IMR-90 (cell line): ENCODE results near the gene ATP5PO. TPM values are rescaled to one million over a fixed set of nuclear protein-coding genes. Genes with fewer than 3 reads are reported as not detected.

Source experiments
- ATAC-seq: fragments of 200-7000 bp; cut with Tn5 transposase; 2 replicates; pipeline ENCODE4 v1.9.1; 2020; ENCODE audit warnings: low read depth, mild to moderate bottlenecking, moderate library complexity
- BruUV-seq: library from RNA; stranded (reverse); fragments of 400-500 nt; replicated peaks from 2 replicates; lab custom pipeline; 2021; lab: Mats Ljungman, UMichigan
- CTCF ChIA-PET: fragments of 300-600 bp; formaldehyde crosslinking; extraction: SDS; loops from one replicate; lab custom pipeline; 2021; ENCODE audit warnings: antibody characterized with exemption; lab: Yijun Ruan, JAX
- POLR2A ChIA-PET: fragments of 300-600 bp; sonication (Branson Sonifier 250); formaldehyde crosslinking; loops from one replicate; lab custom pipeline; 2022; ENCODE audit warnings: antibody characterized with exemption; ENCODE audit not compliant: unreplicated experiment; lab: Charles Lee
- DNase-seq: peaks from one replicate; pipeline ENCODE4 v3.0.0; 2013
- H2AFZ ChIP-seq: replicated peaks from 2 replicates; pipeline ENCODE3; 2013; ENCODE audit warnings: low read length, mild to moderate bottlenecking; ENCODE audit not compliant: poor library complexity
- H2AK5ac ChIP-seq: 2 replicates; pipeline ENCODE4 v1.6.1; 2013; ENCODE audit warnings: low read depth, low read length, inconsistent platforms
- H2AK9ac ChIP-seq: replicated peaks from 2 replicates; pipeline ENCODE3; 2013; ENCODE audit warnings: mild to moderate bottlenecking, low read depth, low read length, moderate library complexity; ENCODE audit not compliant: poor library complexity
- H2BK120ac ChIP-seq: 2 replicates; pipeline ENCODE4 v1.6.1; 2013; ENCODE audit warnings: low read depth, low read length, inconsistent platforms
- H2BK15ac ChIP-seq: 3 replicates; pipeline ENCODE4 v1.6.1; 2013; ENCODE audit warnings: low read depth, low read length, inconsistent platforms
- H2BK20ac ChIP-seq: 2 replicates; pipeline ENCODE4 v1.6.1; 2013; ENCODE audit warnings: low read depth, mild to moderate bottlenecking, inconsistent platforms, low read length, moderate library complexity
- H2BK5ac ChIP-seq: 2 replicates; pipeline ENCODE4 v1.6.1; 2013; ENCODE audit warnings: mild to moderate bottlenecking, low read depth, low read length, inconsistent platforms; ENCODE audit not compliant: poor library complexity, severe bottlenecking
- H3K14ac ChIP-seq: replicated peaks from 2 replicates; pipeline ENCODE4 v1.6.1; 2013; ENCODE audit warnings: low read depth, low read length, inconsistent platforms
- H3K18ac ChIP-seq: 2 replicates; pipeline ENCODE4 v1.6.1; 2013; ENCODE audit warnings: low read depth, low read length, control low read depth
- H3K23ac ChIP-seq: 2 replicates; pipeline ENCODE4 v1.6.1; 2013; ENCODE audit warnings: low read depth, low read length, inconsistent platforms
- H3K27ac ChIP-seq: 2 replicates; pipeline ENCODE4 v1.5.1; 2013; ENCODE audit warnings: mild to moderate bottlenecking, control low read depth, low read length; ENCODE audit not compliant: insufficient read depth
- H3K27me3 ChIP-seq: 2 replicates; pipeline ENCODE4 v1.6.1; 2013; ENCODE audit warnings: low read length; ENCODE audit not compliant: control insufficient read depth, insufficient read depth
- H3K36me3 ChIP-seq: 2 replicates; pipeline ENCODE4 v1.6.1; 2013; ENCODE audit warnings: low read length, mixed read lengths; ENCODE audit not compliant: control insufficient read depth, insufficient read depth
- H3K4ac ChIP-seq: 2 replicates; pipeline ENCODE4 v1.6.1; 2013; ENCODE audit warnings: low read depth, low read length, inconsistent platforms
- H3K4me1 ChIP-seq: 2 replicates; pipeline ENCODE4 v1.6.1; 2013; ENCODE audit warnings: low read length, mixed read lengths; ENCODE audit not compliant: control insufficient read depth, insufficient read depth
- H3K4me2 ChIP-seq: 2 replicates; pipeline ENCODE4 v1.6.1; 2013; ENCODE audit warnings: low read depth, mild to moderate bottlenecking, control low read depth, low read length, moderate library complexity
- H3K4me3 ChIP-seq: 2 replicates; pipeline ENCODE4 v1.5.1; 2013; ENCODE audit warnings: low read depth, mild to moderate bottlenecking, control low read depth, low read length, moderate library complexity; ENCODE audit not compliant: insufficient read depth
- H3K56ac ChIP-seq: 2 replicates; pipeline ENCODE4 v1.6.1; 2013; ENCODE audit warnings: low read length, inconsistent platforms; ENCODE audit not compliant: insufficient read depth; ENCODE audit errors: extremely low read depth
- H3K79me1 ChIP-seq, 2 experiments: 2 replicates each; pipeline ENCODE4 v1.6.1; 2013; ENCODE audit warnings: low read length in 2 of 2, inconsistent platforms in 1 of 2, low read depth in 1 of 2
- H3K9ac ChIP-seq: 2 replicates; pipeline ENCODE4 v1.6.1; 2013; ENCODE audit warnings: low read depth, low read length, control low read depth
- H3K9me1 ChIP-seq: 2 replicates; pipeline ENCODE4 v1.6.1; 2013; ENCODE audit warnings: low read length, inconsistent platforms; ENCODE audit not compliant: insufficient read depth
- H3K9me3 ChIP-seq: 2 replicates; pipeline ENCODE4 v1.6.1; 2013; ENCODE audit warnings: low read length; ENCODE audit not compliant: control insufficient read depth, insufficient read depth
- H4K20me1 ChIP-seq: 2 replicates; pipeline ENCODE4 v1.6.1; 2013; ENCODE audit warnings: low read length, inconsistent platforms; ENCODE audit not compliant: insufficient read depth
- H4K5ac ChIP-seq: 2 replicates; pipeline ENCODE4 v1.6.1; 2013; ENCODE audit warnings: mild to moderate bottlenecking, low read depth, low read length, control low read depth
- H4K8ac ChIP-seq, 2 experiments: 2 replicates each; pipeline ENCODE4 v1.6.1; 2013; ENCODE audit warnings: low read depth in 2 of 2, low read length in 2 of 2, control low read depth in 1 of 2, inconsistent platforms in 1 of 2
- H4K91ac ChIP-seq: 2 replicates; pipeline ENCODE4 v1.6.1; 2013; ENCODE audit warnings: low read depth, low read length, inconsistent platforms; ENCODE audit not compliant: insufficient read depth
- BHLHE40 ChIP-seq: fragments of 150-350 bp; IDR thresholded peaks from 2 replicates; pipeline ENCODE4 v1.6.1; 2016; ENCODE audit warnings: mild to moderate bottlenecking, low read depth, low read length
- FOS ChIP-seq: fragments of 150-350 bp; IDR thresholded peaks from 2 replicates; pipeline ENCODE4 v1.6.1; 2016; ENCODE audit warnings: low read depth, low read length
- MAFK ChIP-seq: IDR thresholded peaks from 2 replicates; pipeline ENCODE4 v1.6.1; 2012; ENCODE audit warnings: low read depth, low read length, improper control_type of control experiment
- MAZ ChIP-seq: IDR thresholded peaks from 2 replicates; pipeline ENCODE4 v1.6.1; 2012; ENCODE audit warnings: low read depth, mild to moderate bottlenecking, low read length, improper control_type of control experiment, moderate library complexity, borderline replicate concordance
- MXI1 ChIP-seq: IDR thresholded peaks from 2 replicates; pipeline ENCODE4 v1.6.1; 2012; ENCODE audit warnings: low read depth, mild to moderate bottlenecking, low read length, moderate library complexity, borderline replicate concordance
- NFE2L2 ChIP-seq: fragments of 150-350 bp; IDR thresholded peaks from 2 replicates; pipeline ENCODE4 v1.6.1; 2016; ENCODE audit warnings: low read depth, mild to moderate bottlenecking, low read length
- POLR2A ChIP-seq: IDR thresholded peaks from 2 replicates; pipeline ENCODE4 v1.6.1; 2012; ENCODE audit warnings: mild to moderate bottlenecking, low read depth, low read length
- RAD21 ChIP-seq: IDR thresholded peaks from 2 replicates; pipeline ENCODE4 v1.6.1; 2012; ENCODE audit warnings: low read length, improper control_type of control experiment
- RCOR1 ChIP-seq: IDR thresholded peaks from 2 replicates; pipeline ENCODE4 v1.6.1; 2012; ENCODE audit warnings: mild to moderate bottlenecking, low read length, improper control_type of control experiment; ENCODE audit not compliant: insufficient replicate concordance
- SMC3 ChIP-seq: fragments of 150-350 bp; IDR thresholded peaks from 2 replicates; pipeline ENCODE4 v1.6.1; 2016; ENCODE audit warnings: low read depth, mild to moderate bottlenecking, antibody characterized with exemption, low read length, moderate library complexity
- WGBS, 2 experiments: methylation state at CpG; one replicate each; pipeline versions ENCODE4 v1.1.5 to v1.1.7; 2013; ENCODE audit warnings: missing lambda C conversion rate in 2 of 2; ENCODE audit not compliant: insufficient read length in 1 of 2; ENCODE audit errors: extremely low coverage in 2 of 2; 5-methylcytosine and 5-hydroxymethylcytosine counted together
- dilution Hi-C: fragments of 300-500 bp; cut with HindIII; formaldehyde crosslinking; loops from one replicate; pipeline ENCODE4 v1.14.3; 2018; ENCODE audit warnings: low sequenced_read_pairs; ENCODE audit not compliant: unreplicated experiment
- in situ Hi-C: fragments of 300-500 bp; cut with MboI; formaldehyde crosslinking; loops from 3 replicates; pipeline ENCODE4 v1.14.3; 2019; ENCODE audit warnings: low sequenced_read_pairs, inconsistent platforms, mixed read lengths
- intact Hi-C: fragments of 100-400 bp; cut with micrococcal nuclease; formaldehyde crosslinking; loops from 2 replicates; pipeline ENCODE4 v1.10.0; 2022
- polyA plus RNA-seq, 3 experiments: library from polyadenylated mRNA; depleted of rRNA; stranded (reverse); fragments of >200 nt; gene quantifications; 2 replicates each; pipeline ENCODE4 v1.2.3, GENCODE V29; 2012; ENCODE audit warnings: low replicate concordance in 1 of 3
- total RNA-seq: library from RNA; depleted of rRNA; stranded (reverse); fragments of >200 nt; gene quantifications from 2 replicates; pipeline ENCODE4 v1.2.3, GENCODE V29; 2012
- TF ChIP-seq, protein P1 (sequence below): fragments of 150-350 bp; IDR thresholded peaks from 2 replicates; pipeline ENCODE4 v1.6.1; 2017; ENCODE audit warnings: mild to moderate bottlenecking, antibody characterized with exemption, low read length, low read depth
- TF ChIP-seq, protein P2 (sequence below): conservative IDR thresholded peaks from 2 replicates; pipeline ENCODE4 v1.5.1; 2012; ENCODE audit warnings: mild to moderate bottlenecking, low read depth, low read length, improper control_type of control experiment

Gene ATP5PO
- total and polyA plus RNA-seq, 2 of the 4 experiments (the other 2 are of a cell fraction): 237 to 250 TPM

DNA sequence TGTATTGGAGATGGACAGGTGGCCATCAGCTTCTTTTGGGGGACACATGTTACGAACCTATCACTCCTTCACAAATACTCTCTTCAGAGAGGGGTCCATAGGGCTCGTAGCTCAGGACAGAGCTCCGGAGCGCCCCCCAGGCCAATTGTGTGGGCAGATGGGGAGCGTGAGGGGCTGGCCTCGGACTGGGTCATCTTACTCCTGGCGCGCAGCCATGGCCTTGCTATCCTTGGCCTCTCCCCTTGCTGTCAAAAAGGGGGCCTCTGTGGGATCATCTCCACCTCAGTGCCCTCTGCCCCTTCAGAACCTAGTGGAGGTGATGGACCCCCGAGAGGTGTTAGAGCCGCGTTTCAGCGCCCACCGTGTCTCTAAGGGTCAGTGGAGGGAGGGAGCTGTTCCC is 35.0 kb downstream of the ATP5PO start:
- CTCF ChIA-PET: no interaction called here
- no TSS peak for BruUV-seq
- no peak overlapping the region for H2AK9ac ChIP-seq

More for the DNA sequence above, 35.0 kb downstream of the ATP5PO start:
- no CpG with 5 or more reads among the region's 13 CpGs for WGBS, 2 experiments
- Histone ChIP-seq H3K18ac (no peak overlapping the region), H3K14ac (no peak overlapping the region), H3K27ac (no peak overlapping the region), H2BK20ac (no peak overlapping the region), H3K9ac (no peak overlapping the region), H3K9me3 (no peaks in the 10 kb centered on the region), H2BK15ac (no peak overlapping the region), H3K9me1 (no peaks in the 10 kb centered on the region), H4K5ac (no peak overlapping the region), H3K27me3 (peaks cover 21% of the 10 kb centered on the region), H4K91ac (no peak overlapping the region), H3K4me1 (0 out of 2 replicates have a peak, but pooled peaks cover 4% of the 10 kb centered on the region), H2BK5ac (no peak overlapping the region), H3K23ac (no peak overlapping the region), H2BK120ac (no peak overlapping the region), H3K56ac (no peak overlapping the region), H3K4me3 (no peak overlapping the region), H2AK5ac (no peak overlapping the region), H4K8ac (no peak overlapping the region), H3K4me2 (no peak overlapping the region), H3K4ac (no peak overlapping the region), H3K36me3 (no peaks in the 10 kb centered on the region), H2AFZ (no peak overlapping the region), H3K79me1 (no peaks in the 10 kb centered on the region), H4K20me1 (no peaks in the 10 kb centered on the region)
- in situ Hi-C loops: loop anchor here (10.0 kb wide), 1 partner anchor 236 kb away; the partner anchor contains the start of genes CRYZL1 and ITSN1
- TF ChIP-seq RCOR1 (no peak), MXI1 (no peak), BHLHE40 (no peak), FOS (no peak), NFE2L2 (no peak), RAD21 (no peak), SMC3 (no peak), POLR2A (no peak), MAFK (no peak), MAZ (no peak)
- TF ChIP-seq, protein P1, sequence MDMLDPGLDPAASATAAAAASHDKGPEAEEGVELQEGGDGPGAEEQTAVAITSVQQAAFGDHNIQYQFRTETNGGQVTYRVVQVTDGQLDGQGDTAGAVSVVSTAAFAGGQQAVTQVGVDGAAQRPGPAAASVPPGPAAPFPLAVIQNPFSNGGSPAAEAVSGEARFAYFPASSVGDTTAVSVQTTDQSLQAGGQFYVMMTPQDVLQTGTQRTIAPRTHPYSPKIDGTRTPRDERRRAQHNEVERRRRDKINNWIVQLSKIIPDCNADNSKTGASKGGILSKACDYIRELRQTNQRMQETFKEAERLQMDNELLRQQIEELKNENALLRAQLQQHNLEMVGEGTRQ: no peak
- TF ChIP-seq, protein P2, sequence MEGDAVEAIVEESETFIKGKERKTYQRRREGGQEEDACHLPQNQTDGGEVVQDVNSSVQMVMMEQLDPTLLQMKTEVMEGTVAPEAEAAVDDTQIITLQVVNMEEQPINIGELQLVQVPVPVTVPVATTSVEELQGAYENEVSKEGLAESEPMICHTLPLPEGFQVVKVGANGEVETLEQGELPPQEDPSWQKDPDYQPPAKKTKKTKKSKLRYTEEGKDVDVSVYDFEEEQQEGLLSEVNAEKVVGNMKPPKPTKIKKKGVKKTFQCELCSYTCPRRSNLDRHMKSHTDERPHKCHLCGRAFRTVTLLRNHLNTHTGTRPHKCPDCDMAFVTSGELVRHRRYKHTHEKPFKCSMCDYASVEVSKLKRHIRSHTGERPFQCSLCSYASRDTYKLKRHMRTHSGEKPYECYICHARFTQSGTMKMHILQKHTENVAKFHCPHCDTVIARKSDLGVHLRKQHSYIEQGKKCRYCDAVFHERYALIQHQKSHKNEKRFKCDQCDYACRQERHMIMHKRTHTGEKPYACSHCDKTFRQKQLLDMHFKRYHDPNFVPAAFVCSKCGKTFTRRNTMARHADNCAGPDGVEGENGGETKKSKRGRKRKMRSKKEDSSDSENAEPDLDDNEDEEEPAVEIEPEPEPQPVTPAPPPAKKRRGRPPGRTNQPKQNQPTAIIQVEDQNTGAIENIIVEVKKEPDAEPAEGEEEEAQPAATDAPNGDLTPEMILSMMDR: no peak
- intact Hi-C loops: no loop called here
- DNase-seq (no peak), ATAC-seq (no peak)
- POLR2A ChIA-PET: no interaction called here
- dilution Hi-C loops: no loop called here
